Measurements from ENCODE around the gene DAPP1.
"Not testable (repeated sequence)": the region's sequence is repeated elsewhere in the genome, so short reads cannot be mapped to it uniquely, and the experiment has no call there.

DAPP1 gene

DNA sequence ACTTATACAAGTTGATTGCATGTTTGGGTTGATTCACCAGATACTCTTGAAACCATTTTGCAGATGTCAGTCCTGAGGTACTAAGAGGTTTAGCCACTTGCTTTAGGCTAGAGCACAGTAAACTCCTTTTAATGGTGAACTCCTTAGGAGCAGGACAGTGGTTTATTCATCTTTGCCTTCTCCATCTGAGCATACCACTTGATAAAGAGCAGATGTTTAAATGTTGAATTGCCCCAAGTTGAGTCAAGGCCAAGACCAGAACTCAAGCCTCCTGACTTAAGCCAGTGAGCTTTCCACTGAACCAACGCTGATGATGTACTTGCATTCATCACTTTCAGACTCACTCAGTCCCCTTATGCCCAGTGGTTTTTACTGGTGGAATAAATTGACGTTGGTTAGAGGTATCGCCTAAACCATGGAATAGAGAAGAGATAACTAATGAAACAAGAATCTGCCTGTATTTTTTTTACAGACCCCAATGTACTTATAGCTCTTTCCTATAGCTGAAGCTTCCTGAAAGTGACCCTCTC lies 7.5 kb downstream of the DAPP1 start:
- ATAC-seq: peak; percentile 64

GRCh38 chr4:99825272-99825671 lies 8.6 kb downstream of the DAPP1 start:
- DNase-seq: no peak
- ATAC-seq: no peak

More for the DNA sequence above, 7.5 kb downstream of the DAPP1 start:
- DNase-seq: no peak

- ATAC-seq (no peak), DNase-seq (no peak)
Observed at GRCh38 chr4:99826016-99826415, 9.4 kb downstream of the DAPP1 start.

- ATAC-seq (no peak), DNase-seq (no peak)
Observed at GRCh38 chr4:99827454-99827853, 10.8 kb downstream of the DAPP1 start.

DNA sequence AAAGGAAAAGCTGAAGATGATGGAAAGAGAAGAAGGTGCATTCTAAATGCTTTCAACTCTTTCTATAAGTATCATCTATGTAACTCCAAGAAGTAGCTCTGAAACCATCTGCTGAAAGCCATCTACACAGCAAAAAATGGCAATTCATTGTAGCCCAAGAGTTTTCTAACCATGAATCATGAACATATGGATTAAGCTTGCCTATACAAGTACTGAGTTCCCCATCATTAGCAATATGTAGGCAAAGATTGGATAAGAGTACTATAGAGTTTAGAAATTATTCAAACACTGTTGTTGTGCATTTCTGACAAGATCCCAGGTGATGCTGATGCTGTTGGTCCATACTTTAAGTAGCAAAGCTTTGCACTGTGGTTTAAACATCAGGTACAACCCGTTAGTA lies 11.2 kb downstream of the DAPP1 start:
- no peak for ATAC-seq
- no peak for DNase-seq

DNA sequence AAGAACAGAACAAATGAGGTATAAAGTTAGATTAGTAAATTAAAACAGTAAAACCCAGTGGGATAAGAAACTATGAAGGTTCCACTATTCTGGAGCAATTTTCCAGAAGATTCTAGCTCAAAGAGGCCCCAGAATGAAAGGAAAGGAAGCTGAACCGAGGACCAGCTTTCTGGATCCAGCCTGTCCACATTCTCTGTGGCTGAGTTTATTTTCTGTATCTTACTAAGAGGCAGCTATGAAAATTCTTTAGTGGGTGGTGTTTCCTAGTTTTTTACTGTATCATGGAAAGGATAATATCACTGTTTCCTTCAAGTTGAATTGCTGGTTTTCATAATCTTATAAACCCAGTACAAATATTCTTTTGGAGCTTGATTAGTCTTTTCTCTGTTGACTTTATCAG lies 11.8 kb downstream of the DAPP1 start:
- DNase-seq (no peak), ATAC-seq (no peak)

GRCh38 chr4:99830051-99830450 lies 13.4 kb downstream of the DAPP1 start:
- DNase-seq, ATAC-seq: not testable (repeated sequence)

GRCh38 chr4:99832321-99832720 lies 15.7 kb downstream of the DAPP1 start:
- ATAC-seq: no peak
- DNase-seq: no peak

DNA sequence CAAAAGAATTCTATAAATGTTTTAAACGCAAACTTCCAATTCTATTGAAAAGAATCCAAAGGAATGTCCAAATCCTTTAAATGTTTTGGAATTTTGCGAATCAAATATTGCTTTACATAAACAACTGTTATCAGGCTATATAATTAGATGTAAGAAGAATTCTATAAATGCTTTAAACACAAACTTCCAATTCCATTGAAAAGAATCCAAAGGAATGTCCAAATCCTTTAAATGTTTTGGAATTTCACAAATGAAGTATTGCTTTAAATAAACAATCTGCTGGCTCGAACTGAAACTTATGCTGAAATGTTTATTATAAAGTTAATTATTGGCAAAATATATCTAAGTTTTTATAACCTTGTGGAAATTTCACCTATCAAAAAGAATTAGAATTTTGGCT lies 16.1 kb downstream of the DAPP1 start:
- DNase-seq (no peak), ATAC-seq (no peak)

DNA sequence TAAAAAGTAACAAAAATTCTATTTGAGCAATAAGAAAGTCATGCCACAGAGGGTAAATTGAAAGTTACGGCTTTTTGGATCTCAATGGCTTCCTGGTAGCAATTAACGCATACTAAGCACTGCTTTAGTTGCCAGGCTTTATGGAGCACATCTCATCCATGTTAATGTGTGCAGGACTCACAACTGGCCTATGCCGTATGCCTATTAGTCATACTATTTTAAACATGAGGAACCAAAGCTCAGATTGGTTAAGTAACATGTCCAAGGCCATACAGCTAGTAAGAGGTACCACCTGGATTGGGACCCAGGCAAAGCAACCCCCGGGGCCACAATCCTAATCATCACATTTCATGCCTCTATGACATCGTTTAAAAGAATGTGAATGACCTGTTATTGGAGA lies 17.1 kb downstream of the DAPP1 start:
- DNase-seq: no peak

DNA sequence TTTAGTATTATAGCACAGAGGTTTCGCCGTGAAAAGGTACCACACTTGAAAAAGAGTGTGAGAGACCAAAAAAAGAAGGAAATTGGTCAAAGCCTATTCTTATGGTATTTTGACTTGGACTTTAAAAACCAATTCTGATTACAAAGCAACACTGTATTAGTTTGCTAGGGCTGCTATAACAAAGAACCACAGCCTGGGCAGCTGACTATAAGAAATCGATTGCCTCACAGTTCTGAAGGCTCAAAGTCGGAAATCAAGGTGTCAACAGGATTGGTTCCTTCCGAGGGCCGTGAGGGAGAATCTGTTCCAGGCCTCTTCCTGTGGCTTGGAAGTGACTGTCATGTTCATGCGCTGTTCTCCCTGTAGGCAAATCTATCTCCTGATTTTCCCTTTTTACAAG lies 17.9 kb downstream of the DAPP1 start:
- no peak for DNase-seq
- ATAC-seq: no peak

More for the DNA sequence above, 17.1 kb downstream of the DAPP1 start:
- no peak for ATAC-seq

DNA sequence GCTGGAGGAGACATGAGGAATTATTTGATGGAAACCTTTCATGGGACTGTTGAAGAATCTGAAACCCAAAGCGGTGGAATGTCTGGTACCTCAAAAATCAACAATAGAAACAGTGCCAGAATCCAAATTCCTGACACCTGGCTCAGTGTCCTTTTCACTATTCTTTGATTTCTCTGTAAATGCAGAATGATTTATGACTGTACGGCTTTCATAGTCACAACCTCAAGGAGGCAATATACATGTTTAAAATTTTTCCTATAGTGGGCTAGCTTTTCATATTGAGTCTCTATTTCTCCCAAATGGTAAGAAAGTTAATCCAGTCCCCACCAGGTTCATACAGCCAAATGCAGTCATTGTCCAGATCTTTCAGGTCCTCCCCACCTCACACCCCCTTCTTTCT lies 19.3 kb downstream of the DAPP1 start:
- DNase-seq: no peak
- ATAC-seq: no peak

DNA sequence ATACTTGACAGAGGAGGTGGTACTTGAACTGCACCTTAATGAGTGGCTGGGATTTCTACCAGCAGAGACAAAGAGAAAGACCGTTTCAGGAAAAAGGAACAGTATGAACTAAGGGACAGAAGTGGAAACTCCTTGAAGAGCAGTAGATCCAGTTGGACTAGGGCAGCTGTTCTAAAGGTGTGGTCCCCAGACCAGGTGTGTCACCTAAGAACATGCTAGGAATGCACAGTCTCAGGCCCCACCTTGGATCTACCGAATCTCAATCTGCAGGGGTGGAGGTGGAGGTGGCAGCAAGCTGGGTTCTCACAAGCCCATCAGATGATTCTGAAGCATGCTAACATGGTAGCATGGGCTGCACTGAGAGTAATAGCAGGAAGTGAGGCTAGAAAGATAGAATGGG lies 22.3 kb downstream of the DAPP1 start:
- ATAC-seq (no peak), DNase-seq (no peak)

- peak; percentile 91 for ATAC-seq
- no peak for DNase-seq
Observed at GRCh38 chr4:99841129-99841528, 24.5 kb downstream of the DAPP1 start.

- ATAC-seq: no peak
- no peak for DNase-seq
Observed at GRCh38 chr4:99843413-99843812, 26.8 kb downstream of the DAPP1 start.

- ATAC-seq (no peak), DNase-seq (no peak)
Observed at GRCh38 chr4:99844048-99844447, 27.4 kb downstream of the DAPP1 start.

- no peak for ATAC-seq
- DNase-seq: no peak
Observed at GRCh38 chr4:99845179-99845578, 28.6 kb downstream of the DAPP1 start.

DNA sequence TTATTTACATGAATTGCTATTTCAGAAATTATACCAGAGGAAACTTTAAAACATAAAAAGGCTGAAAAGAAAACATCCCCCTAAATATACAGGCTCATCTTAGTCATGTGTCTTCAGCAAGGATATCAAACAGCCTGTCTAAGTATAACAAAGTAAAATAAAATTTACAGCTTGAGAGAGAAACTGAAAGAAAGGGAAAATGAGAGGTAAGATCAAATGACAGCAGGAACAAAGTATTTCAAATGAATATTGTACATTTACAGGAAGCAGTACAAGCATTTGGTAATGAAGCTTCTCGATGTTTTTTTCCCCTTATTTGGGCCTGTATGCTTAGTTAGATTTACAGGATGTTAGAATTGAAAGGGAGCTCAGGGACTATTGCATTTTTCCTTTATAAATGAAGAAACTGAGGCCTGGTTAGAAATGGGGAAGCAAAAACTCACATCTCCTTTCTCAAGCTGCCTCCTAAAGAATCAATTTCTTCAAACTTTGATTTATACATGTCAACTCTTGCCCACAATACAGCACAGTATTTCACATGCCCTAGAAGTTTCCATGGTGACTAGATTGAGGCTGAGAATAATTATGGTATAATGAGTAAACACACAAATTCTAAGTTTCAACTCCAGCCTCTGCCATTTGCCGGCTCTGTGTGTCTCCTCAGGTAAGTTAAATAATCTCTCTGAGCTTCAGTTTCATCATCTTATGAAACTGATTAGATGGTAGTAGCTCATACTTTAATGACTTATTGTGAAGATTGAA lies 29.3 kb downstream of the DAPP1 start:
- DNase-seq (no peak), ATAC-seq (no peak)

DNA sequence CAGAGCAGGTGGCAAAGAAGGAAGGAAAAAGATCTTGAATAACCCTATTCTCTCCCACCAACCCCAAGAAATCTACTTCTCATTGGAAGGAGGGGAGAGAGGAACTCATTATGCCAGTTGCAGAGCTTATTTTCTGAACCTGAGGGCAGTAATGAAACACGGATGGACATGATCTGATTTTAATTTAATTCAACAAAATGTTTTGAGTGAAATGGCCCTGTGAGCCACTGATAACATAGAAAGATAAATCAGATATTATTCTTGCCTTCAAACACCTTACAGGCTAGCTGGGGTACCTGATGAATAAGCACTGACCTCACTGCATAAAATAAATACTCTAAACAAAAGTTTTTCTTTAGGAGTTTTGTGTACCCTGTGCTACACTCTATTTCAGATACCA lies 30.3 kb downstream of the DAPP1 start:
- ATAC-seq (no peak), DNase-seq (no peak)

- no peak for DNase-seq
- ATAC-seq: peak; percentile 61
Observed at GRCh38 chr4:99847362-99847976, 30.8 kb downstream of the DAPP1 start.

- ATAC-seq (peak; percentile 48), DNase-seq (no peak)
Observed at GRCh38 chr4:99848591-99849001, 32.0 kb downstream of the DAPP1 start.

- DNase-seq (peak; percentile 43), ATAC-seq (peak; percentile 10)
Observed at GRCh38 chr4:99852199-99852749, 35.6 kb downstream of the DAPP1 start.

GRCh38 chr4:99853190-99853589 lies 36.6 kb downstream of the DAPP1 start:
- ATAC-seq (no peak), DNase-seq (no peak)

Measured in stimulated activated naive CD8-positive, alpha-beta T cell treated with anti-CD3 and anti-CD28 coated beads, Interleukin-15, Interleukin-2, amounts not matched to agents 100 U/mL and 50 U/mL, for 24 hours (primary cell).